ENCODE results near the gene MPC1.

DNA sequence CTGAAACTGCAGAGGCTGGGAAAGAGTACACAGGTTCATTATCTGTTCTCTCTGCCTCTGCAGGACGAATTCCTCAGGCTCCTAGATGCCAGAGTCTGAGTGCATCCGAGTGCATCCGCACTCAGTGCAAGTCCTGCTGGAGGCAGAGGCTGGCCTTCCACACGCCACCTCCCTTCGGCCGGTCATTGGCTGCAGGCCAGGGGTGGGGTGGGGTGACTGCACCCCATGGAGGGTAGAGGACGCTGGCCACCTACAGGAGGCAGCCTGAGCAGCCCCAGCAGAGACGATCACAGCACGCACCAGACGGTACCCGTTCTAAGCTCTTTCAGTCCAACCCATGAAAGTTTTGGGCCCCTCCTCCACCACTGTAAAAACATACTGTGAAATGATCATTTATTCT, 52.1 kb downstream of the MPC1 start:
- TF ChIP-seq POLR2A (IDR thresholded peaks at IDR 0.05) = no peak
- TF ChIP-seq, protein P1, sequence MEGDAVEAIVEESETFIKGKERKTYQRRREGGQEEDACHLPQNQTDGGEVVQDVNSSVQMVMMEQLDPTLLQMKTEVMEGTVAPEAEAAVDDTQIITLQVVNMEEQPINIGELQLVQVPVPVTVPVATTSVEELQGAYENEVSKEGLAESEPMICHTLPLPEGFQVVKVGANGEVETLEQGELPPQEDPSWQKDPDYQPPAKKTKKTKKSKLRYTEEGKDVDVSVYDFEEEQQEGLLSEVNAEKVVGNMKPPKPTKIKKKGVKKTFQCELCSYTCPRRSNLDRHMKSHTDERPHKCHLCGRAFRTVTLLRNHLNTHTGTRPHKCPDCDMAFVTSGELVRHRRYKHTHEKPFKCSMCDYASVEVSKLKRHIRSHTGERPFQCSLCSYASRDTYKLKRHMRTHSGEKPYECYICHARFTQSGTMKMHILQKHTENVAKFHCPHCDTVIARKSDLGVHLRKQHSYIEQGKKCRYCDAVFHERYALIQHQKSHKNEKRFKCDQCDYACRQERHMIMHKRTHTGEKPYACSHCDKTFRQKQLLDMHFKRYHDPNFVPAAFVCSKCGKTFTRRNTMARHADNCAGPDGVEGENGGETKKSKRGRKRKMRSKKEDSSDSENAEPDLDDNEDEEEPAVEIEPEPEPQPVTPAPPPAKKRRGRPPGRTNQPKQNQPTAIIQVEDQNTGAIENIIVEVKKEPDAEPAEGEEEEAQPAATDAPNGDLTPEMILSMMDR (IDR thresholded peaks at IDR 0.05) = no peak

Data from esophagus squamous epithelium (tissue), 4 donors.